Activated T-helper 2 cell treated with anti-CD3 and anti-CD28 coated beads, Interferon-gamma antibody, Interleukin-2, Interleukin-4, amounts not matched to agents 10 μg/mL and 5 μg/mL and 100 μg/mL, durations not matched to agents 14 hours and 24 hours and 36 hours (primary cell): ENCODE data around the gene NUDT21. TPM values are rescaled to one million over a fixed set of nuclear protein-coding genes. Genes with fewer than 3 reads are reported as not detected.

Experiments used
- total RNA-seq: library from RNA; stranded (reverse); gene quantifications from 2 replicates; pipeline ENCODE4 v1.2.3, GENCODE V29; 2022

The NUDT21 gene
- total RNA-seq, 1 donor from 2014 or later = 313 TPM

Other genes starting within 250 kb of the NUDT21 start
- gene AMFR, start 25.8 kb downstream of the NUDT21 start, total RNA-seq = 58.8 and 59.8 TPM in 2 replicates
- 78.0 and 79.7 TPM in 2 replicates for gene OGFOD1, start 222 bp upstream of the NUDT21 start, total RNA-seq
- 11.3 and 18.0 TPM in 2 replicates for gene BBS2, start 68.7 kb upstream of the NUDT21 start, total RNA-seq
- gene MT4, start 113.7 kb upstream of the NUDT21 start, total RNA-seq = not detected in 2 replicates
- 7.5 and 7.9 TPM in 2 replicates for gene MT3, start 138.2 kb upstream of the NUDT21 start, total RNA-seq
- gene MT2A, start 157.3 kb upstream of the NUDT21 start, total RNA-seq = 827 and 878 TPM in 2 replicates
- gene MT1E, start 174.4 kb upstream of the NUDT21 start, total RNA-seq = 181 and 184 TPM in 2 replicates
- not detected in 2 replicates for gene MT1M, start 181.3 kb upstream of the NUDT21 start, total RNA-seq
- 7.6 and 8.3 TPM in 2 replicates for gene MT1A, start 187.3 kb upstream of the NUDT21 start, total RNA-seq
- not detected in 2 replicates for gene MT1B, start 200.6 kb upstream of the NUDT21 start, total RNA-seq
- 6.4 and 8.0 TPM in 2 replicates for gene MT1F, start 206.6 kb upstream of the NUDT21 start, total RNA-seq
- gene MT1G, start 216.7 kb upstream of the NUDT21 start, total RNA-seq = 21.1 and 24.5 TPM in 2 replicates
- gene MT1H, start 218.5 kb upstream of the NUDT21 start, total RNA-seq = not detected in 2 replicates
- gene MT1X, start 231.1 kb upstream of the NUDT21 start, total RNA-seq = 58.2 and 62.3 TPM in 2 replicates